Sigmoid colon (tissue), 4 donors: ENCODE measurements around the gene MYO5B.

ENCODE experiments used
- EP300 ChIP-seq, 4 donors: sonication (generic); formaldehyde crosslinking; IDR thresholded peaks; one replicate each; pipeline ENCODE4 v1.6.1; 2017; ENCODE audit warnings: antibody characterized with exemption in 4 of 4
- POLR2AphosphoS5 ChIP-seq, 4 donors: sonication (generic); formaldehyde crosslinking; IDR thresholded peaks; one replicate each; pipeline ENCODE4 v1.6.1; 2017; ENCODE audit warnings: antibody characterized with exemption in 4 of 4
- TF ChIP-seq, protein P1 (sequence below), 4 experiments: fragments of 450-650 bp in 3 of 4; fragments of 200-600 bp in 1 of 4; IDR thresholded peaks; one replicate each; pipeline ENCODE4 v1.5.1; 2016 to 2019; ENCODE audit warnings: antibody characterized with exemption in 4 of 4, mild to moderate bottlenecking in 3 of 4, moderate library complexity in 2 of 4

DNA sequence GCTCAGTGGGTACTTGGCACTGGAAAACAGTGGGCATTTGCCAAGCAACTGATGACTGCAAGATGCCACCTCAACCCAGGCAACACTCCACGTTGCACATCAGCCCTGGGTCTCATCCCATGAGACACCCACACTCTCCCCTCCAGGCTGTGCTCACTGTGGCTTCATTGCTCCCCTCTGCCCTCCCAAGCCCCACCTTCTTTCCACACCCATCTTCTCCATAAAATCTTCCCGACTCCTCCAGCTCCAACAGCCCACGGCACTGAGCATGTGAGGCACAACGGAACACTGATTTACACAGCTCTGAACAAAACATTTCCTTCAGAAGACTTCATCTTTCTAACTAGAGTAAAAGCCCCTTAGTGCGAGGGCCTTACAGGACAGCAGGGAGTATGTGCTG lies 263.8 kb downstream of the MYO5B start:
- TF ChIP-seq, protein P1, sequence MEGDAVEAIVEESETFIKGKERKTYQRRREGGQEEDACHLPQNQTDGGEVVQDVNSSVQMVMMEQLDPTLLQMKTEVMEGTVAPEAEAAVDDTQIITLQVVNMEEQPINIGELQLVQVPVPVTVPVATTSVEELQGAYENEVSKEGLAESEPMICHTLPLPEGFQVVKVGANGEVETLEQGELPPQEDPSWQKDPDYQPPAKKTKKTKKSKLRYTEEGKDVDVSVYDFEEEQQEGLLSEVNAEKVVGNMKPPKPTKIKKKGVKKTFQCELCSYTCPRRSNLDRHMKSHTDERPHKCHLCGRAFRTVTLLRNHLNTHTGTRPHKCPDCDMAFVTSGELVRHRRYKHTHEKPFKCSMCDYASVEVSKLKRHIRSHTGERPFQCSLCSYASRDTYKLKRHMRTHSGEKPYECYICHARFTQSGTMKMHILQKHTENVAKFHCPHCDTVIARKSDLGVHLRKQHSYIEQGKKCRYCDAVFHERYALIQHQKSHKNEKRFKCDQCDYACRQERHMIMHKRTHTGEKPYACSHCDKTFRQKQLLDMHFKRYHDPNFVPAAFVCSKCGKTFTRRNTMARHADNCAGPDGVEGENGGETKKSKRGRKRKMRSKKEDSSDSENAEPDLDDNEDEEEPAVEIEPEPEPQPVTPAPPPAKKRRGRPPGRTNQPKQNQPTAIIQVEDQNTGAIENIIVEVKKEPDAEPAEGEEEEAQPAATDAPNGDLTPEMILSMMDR (IDR thresholded peaks at IDR 0.05), result no peak
- no peak for TF ChIP-seq POLR2AphosphoS5 (IDR thresholded peaks at IDR 0.05)
- no peak for TF ChIP-seq EP300 (IDR thresholded peaks at IDR 0.05)
